GM10266 (cell line): ENCODE results near the gene MRPS6.

Experiments used
- DNase-seq: peaks from one replicate; pipeline ENCODE4 v3.0.0; 2012; ENCODE audit errors: extremely low spot score
- CTCF ChIP-seq: IDR thresholded peaks from 2 replicates; pipeline ENCODE4 v1.5.1; 2012; ENCODE audit warnings: mild to moderate bottlenecking, low read depth; ENCODE audit not compliant: control insufficient read depth, insufficient read depth; ENCODE audit errors: missing control alignments

Gene MRPS6

GRCh38 chr21:34076835-34077234 is 3.5 kb downstream of the MRPS6 start:
- TF ChIP-seq CTCF: no peak

GRCh38 chr21:34077888-34078287 is 4.5 kb downstream of the MRPS6 start:
- no peak for DNase-seq

More at GRCh38 chr21:34076835-34077234, 3.5 kb downstream of the MRPS6 start:
- DNase-seq: no peak

GRCh38 chr21:34078915-34079314 is 5.5 kb downstream of the MRPS6 start:
- no peak for TF ChIP-seq CTCF
- DNase-seq: no peak

More at GRCh38 chr21:34077888-34078287, 4.5 kb downstream of the MRPS6 start:
- no peak for TF ChIP-seq CTCF

GRCh38 chr21:34080710-34081109 is 7.3 kb downstream of the MRPS6 start:
- no peak for DNase-seq
- TF ChIP-seq CTCF: no peak

- no peak for TF ChIP-seq CTCF
- no peak for DNase-seq
These were observed 9.4 kb downstream of the MRPS6 start for GRCh38 chr21:34082769-34083168.

GRCh38 chr21:34083357-34083756 is 10.0 kb downstream of the MRPS6 start:
- TF ChIP-seq CTCF: no peak
- DNase-seq: no peak

- no peak for TF ChIP-seq CTCF
- DNase-seq: no peak
These were observed 11.8 kb downstream of the MRPS6 start for GRCh38 chr21:34085129-34085528.
